ENCODE data around the gene SMC2.

GRCh38 chr9:104110509-104110908, 16.4 kb downstream of the SMC2 start:
- TF ChIP-seq, protein P1, sequence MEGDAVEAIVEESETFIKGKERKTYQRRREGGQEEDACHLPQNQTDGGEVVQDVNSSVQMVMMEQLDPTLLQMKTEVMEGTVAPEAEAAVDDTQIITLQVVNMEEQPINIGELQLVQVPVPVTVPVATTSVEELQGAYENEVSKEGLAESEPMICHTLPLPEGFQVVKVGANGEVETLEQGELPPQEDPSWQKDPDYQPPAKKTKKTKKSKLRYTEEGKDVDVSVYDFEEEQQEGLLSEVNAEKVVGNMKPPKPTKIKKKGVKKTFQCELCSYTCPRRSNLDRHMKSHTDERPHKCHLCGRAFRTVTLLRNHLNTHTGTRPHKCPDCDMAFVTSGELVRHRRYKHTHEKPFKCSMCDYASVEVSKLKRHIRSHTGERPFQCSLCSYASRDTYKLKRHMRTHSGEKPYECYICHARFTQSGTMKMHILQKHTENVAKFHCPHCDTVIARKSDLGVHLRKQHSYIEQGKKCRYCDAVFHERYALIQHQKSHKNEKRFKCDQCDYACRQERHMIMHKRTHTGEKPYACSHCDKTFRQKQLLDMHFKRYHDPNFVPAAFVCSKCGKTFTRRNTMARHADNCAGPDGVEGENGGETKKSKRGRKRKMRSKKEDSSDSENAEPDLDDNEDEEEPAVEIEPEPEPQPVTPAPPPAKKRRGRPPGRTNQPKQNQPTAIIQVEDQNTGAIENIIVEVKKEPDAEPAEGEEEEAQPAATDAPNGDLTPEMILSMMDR (IDR thresholded peaks at IDR 0.05): no peak
- TF ChIP-seq POLR2A (IDR thresholded peaks at IDR 0.05): no peak
